ENCODE data around the gene LTB4R.

The LTB4R gene

DNA sequence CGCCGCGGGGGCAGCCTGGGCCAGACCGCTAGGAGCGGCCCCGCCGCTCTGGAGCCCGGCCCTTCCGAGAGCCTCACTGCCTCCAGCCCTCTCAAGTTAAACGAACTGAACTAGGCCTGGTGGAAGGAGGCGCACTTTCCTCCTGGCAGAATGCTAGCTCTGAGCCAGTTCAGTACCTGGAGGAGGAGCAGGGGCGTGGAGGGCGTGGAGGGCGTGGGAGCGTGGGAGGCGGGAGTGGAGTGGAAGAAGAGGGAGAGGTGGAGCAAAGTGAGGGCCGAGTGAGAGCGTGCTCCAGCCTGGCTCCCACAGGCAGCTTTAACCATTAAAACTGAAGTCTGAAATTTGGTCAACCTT is 5.3 kb downstream of the LTB4R start:
- ATAC-seq: no peak
- TF ChIP-seq SNAI2 (CRISPR knock-in tag; IDR thresholded peaks at IDR 0.05) (no peak), ZFP30 (CRISPR knock-in tag; IDR thresholded peaks at IDR 0.05) (no peak), POU6F1 (CRISPR knock-in tag; IDR thresholded peaks at IDR 0.05; ENCODE audit: borderline replicate concordance, low read depth) (no peak), ZNF70 (CRISPR knock-in tag; IDR thresholded peaks at IDR 0.05) (no peak), ZFP3 (CRISPR knock-in tag; IDR thresholded peaks at IDR 0.05) (no peak), ZNF565 (CRISPR knock-in tag; conservative IDR thresholded peaks at IDR 0.05; ENCODE audit: low read depth) (no peak), CSRNP3 (CRISPR knock-in tag; IDR thresholded peaks at IDR 0.05) (no peak), ISL1 (CRISPR knock-in tag; IDR thresholded peaks at IDR 0.05) (no peak), ESRRG (CRISPR knock-in tag; IDR thresholded peaks at IDR 0.05) (no peak), ARNTL (CRISPR knock-in tag; IDR thresholded peaks at IDR 0.05; ENCODE audit: borderline replicate concordance, low read depth) (no peak), ZNF8 (CRISPR knock-in tag; IDR thresholded peaks at IDR 0.05) (no peak), ZC3H10 (CRISPR knock-in tag; IDR thresholded peaks at IDR 0.05) (no peak), TCF4 (CRISPR knock-in tag; IDR thresholded peaks at IDR 0.05; ENCODE audit: borderline replicate concordance) (no peak), OSR1 (CRISPR knock-in tag; IDR thresholded peaks at IDR 0.05) (no peak), GLIS3 (CRISPR knock-in tag; IDR thresholded peaks at IDR 0.05) (no peak), RARB (CRISPR knock-in tag; IDR thresholded peaks at IDR 0.05) (no peak), PATZ1 (CRISPR knock-in tag; IDR thresholded peaks at IDR 0.05; ENCODE audit: borderline replicate concordance) (no peak), PPARA (CRISPR knock-in tag; IDR thresholded peaks at IDR 0.05; ENCODE audit: borderline replicate concordance) (no peak)
- TF ChIP-seq, protein P1, sequence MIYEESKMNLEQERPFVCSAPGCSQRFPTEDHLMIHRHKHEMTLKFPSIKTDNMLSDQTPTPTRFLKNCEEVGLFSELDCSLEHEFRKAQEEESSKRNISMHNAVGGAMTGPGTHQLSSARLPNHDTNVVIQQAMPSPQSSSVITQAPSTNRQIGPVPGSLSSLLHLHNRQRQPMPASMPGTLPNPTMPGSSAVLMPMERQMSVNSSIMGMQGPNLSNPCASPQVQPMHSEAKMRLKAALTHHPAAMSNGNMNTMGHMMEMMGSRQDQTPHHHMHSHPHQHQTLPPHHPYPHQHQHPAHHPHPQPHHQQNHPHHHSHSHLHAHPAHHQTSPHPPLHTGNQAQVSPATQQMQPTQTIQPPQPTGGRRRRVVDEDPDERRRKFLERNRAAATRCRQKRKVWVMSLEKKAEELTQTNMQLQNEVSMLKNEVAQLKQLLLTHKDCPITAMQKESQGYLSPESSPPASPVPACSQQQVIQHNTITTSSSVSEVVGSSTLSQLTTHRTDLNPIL (CRISPR knock-in tag; IDR thresholded peaks at IDR 0.05; ENCODE audit: low read depth): no peak
- TF ChIP-seq, protein P2, sequence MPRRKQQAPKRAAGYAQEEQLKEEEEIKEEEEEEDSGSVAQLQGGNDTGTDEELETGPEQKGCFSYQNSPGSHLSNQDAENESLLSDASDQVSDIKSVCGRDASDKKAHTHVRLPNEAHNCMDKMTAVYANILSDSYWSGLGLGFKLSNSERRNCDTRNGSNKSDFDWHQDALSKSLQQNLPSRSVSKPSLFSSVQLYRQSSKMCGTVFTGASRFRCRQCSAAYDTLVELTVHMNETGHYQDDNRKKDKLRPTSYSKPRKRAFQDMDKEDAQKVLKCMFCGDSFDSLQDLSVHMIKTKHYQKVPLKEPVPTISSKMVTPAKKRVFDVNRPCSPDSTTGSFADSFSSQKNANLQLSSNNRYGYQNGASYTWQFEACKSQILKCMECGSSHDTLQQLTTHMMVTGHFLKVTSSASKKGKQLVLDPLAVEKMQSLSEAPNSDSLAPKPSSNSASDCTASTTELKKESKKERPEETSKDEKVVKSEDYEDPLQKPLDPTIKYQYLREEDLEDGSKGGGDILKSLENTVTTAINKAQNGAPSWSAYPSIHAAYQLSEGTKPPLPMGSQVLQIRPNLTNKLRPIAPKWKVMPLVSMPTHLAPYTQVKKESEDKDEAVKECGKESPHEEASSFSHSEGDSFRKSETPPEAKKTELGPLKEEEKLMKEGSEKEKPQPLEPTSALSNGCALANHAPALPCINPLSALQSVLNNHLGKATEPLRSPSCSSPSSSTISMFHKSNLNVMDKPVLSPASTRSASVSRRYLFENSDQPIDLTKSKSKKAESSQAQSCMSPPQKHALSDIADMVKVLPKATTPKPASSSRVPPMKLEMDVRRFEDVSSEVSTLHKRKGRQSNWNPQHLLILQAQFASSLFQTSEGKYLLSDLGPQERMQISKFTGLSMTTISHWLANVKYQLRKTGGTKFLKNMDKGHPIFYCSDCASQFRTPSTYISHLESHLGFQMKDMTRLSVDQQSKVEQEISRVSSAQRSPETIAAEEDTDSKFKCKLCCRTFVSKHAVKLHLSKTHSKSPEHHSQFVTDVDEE (CRISPR knock-in tag; IDR thresholded peaks at IDR 0.05): no peak

GRCh38 chr14:24317141-24317928 is 6.0 kb downstream of the LTB4R start:
- TF ChIP-seq CSRNP3 (CRISPR knock-in tag; IDR thresholded peaks at IDR 0.05) (no peak), ZNF8 (CRISPR knock-in tag; IDR thresholded peaks at IDR 0.05) (no peak), ARNTL (CRISPR knock-in tag; IDR thresholded peaks at IDR 0.05; ENCODE audit: borderline replicate concordance, low read depth) (no peak), ZNF565 (CRISPR knock-in tag; conservative IDR thresholded peaks at IDR 0.05; ENCODE audit: low read depth) (no peak)
- TF ChIP-seq, protein P1 (CRISPR knock-in tag; IDR thresholded peaks at IDR 0.05; ENCODE audit: low read depth): no peak
- peak; percentile 21; the same call in 2 of the 3 replicates for ATAC-seq

Data from SK-N-SH treated with all-trans-retinoic acid at 6 μM for 48 hours (cell line).